ENCODE results near the gene SYNGR2.

- TF ChIP-seq POLR2A (IDR thresholded peaks at IDR 0.05; ENCODE audit: low read length) (no peak), GATA1 (IDR thresholded peaks at IDR 0.05; ENCODE audit: low read depth, low read length) (no peak)
Measured at GRCh38 chr17:78125138-78125913, 43.1 kb upstream of the SYNGR2 start.
